ENCODE data around the gene PCDHGC3.

Gene PCDHGC3

GRCh38 chr5:141493500-141494422 lies 18.0 kb downstream of the PCDHGC3 start:
- H3K27me3 ChIP-seq = no peaks in the 10 kb centered on the region
- no peaks in the 10 kb centered on the region for H3K9me3 ChIP-seq (replicated peaks in 1 of 11)
- TF ChIP-seq Cebpa-rat (IDR thresholded peaks at IDR 0.05) = no peak
- peak overlapping the region in 10 of 11 experiments; percentile 81 to 97 (median 93); a peak in 20 of 22 replicates for H3K27ac ChIP-seq
- H4K20me1 ChIP-seq = peaks cover 0 to 25% (median 14%) of the 10 kb centered on the region in 11 experiments; a peak in 10 of 22 replicates
- peaks cover 76 to 99% (median 98%) of the 10 kb centered on the region in 10 experiments for H3K4me1 ChIP-seq
- H3K4me3 ChIP-seq = peak overlapping the region in 8 of 10 experiments; percentile 52 to 77 (median 60); a peak in 12 of 20 replicates
- H3K9ac ChIP-seq = peak overlapping the region; percentile 80 to 90 (median 86); a peak in 19 of 22 replicates
- H3K36me3 ChIP-seq = peaks cover 3 to 60% (median 43%) of the 10 kb centered on the region in 11 experiments; a peak in 19 of 22 replicates
- H3K4me2 ChIP-seq = peak overlapping the region; percentile 93 to 99 (median 97)

DNA sequence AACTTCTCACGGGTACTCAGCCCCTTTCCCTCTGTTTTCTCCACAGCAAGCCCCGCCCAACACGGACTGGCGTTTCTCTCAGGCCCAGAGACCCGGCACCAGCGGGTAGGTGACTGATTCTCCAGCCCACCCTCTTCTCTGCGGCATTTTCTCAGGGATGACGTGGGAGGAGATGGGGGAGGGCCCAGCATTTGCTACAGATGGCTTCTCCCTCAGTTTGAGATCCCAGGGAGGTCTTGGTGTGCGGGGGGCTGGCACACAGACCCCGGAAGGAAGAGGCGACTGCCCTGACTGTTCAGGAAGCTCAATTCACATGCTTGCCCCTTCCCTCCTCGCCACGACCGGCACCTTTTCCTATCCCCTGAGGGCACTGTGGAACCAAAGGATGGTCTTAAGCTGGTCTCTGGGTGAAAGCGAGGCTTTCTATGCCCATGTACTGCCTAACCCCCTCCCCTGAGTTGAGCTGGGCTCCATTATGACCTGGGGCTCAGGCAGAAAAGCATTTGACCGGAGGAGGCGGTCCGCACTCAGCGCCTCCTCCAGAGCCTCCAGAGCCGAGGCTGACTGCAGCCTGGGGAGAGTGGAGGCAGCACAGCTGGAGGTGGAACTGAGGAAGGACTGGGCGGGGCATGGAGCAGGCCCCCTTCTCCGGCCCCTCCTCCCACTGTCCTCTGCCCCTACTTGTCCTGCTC lies 19.1 kb downstream of the PCDHGC3 start:
- H3K4me2 ChIP-seq = peak overlapping the region; percentile 93 to 99 (median 97)

DNA sequence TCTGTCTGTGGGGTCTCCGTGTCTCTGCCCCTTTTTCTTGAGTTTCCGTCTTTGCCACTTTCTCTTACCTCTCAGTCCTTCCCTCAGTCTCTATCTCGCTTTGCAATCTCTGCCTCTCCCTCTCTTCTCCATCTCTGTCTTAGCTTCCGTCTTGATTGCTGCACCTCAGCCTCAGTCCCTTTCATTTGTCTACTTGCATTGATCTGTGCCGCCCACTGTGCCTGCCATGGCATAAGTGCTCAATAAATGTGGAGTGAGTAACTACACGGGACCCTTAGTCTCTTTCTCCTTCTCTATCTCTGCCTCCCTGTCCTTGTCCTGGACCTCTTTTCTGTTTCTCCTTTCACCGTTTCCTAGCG lies 19.7 kb downstream of the PCDHGC3 start:
- Histone ChIP-seq H3K36me3 (peaks cover 8 to 59% (median 38%) of the 10 kb centered on the region in 11 experiments; a peak in 18 of 22 replicates), H3K4me1 (peaks cover 60 to 91% (median 86%) of the 10 kb centered on the region in 10 experiments), H3K27me3 (no peaks in the 10 kb centered on the region), H3K4me3 (peak overlapping the region; percentile 42 to 77 (median 55)), H3K9me3 (replicated peaks in 1 of 11) (no peaks in the 10 kb centered on the region), H3K9ac (peak overlapping the region; percentile 73 to 90 (median 86); a peak in 21 of 22 replicates), H4K20me1 (peaks cover 0 to 11% (median under 1%) of the 10 kb centered on the region in 11 experiments; a peak in 8 of 22 replicates), H3K4me2 (peak overlapping the region; percentile 93 to 99 (median 97)), H3K27ac (peak overlapping the region; percentile 48 to 97 (median 92); a peak in 21 of 22 replicates)
- TF ChIP-seq Cebpa-rat (IDR thresholded peaks at IDR 0.05) = no peak

More for the DNA sequence above, 19.1 kb downstream of the PCDHGC3 start:
- Histone ChIP-seq H4K20me1 (peaks cover 0 to 16% (median 6%) of the 10 kb centered on the region in 11 experiments; a peak in 9 of 22 replicates), H3K27ac (peak overlapping the region; percentile 48 to 97 (median 92)), H3K4me1 (peaks cover 64 to 97% (median 91%) of the 10 kb centered on the region in 10 experiments), H3K27me3 (no peaks in the 10 kb centered on the region), H3K9me3 (replicated peaks in 1 of 11) (no peaks in the 10 kb centered on the region), H3K9ac (peak overlapping the region; percentile 73 to 90 (median 86)), H3K36me3 (peaks cover 7 to 60% (median 42%) of the 10 kb centered on the region in 11 experiments; a peak in 19 of 22 replicates), H3K4me3 (peak overlapping the region; percentile 42 to 77 (median 55))
- no peak for TF ChIP-seq Cebpa-rat (IDR thresholded peaks at IDR 0.05)

DNA sequence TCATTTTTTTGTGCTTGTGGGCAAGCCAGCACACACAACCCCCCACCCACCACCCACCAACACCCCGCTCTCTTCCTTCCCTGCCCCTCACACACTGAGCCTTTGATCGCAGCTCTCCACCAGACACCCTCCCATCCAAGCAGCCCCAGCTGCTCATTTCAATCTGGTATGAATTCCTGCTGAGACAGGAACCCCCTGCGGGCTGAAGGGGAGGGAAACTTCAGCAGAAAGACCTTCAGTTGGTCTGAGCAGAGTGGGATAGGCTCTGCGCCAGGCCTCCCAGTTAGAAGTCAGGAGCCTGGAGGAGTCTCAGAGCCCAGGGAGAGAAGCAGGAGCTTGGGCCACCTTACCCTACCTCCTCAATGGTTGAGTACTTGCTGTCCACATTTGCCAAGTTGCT lies 20.3 kb downstream of the PCDHGC3 start:
- peaks cover 0 to 5% (median 0%) of the 10 kb centered on the region in 11 experiments; a peak in 4 of 22 replicates for H4K20me1 ChIP-seq
- no peaks in the 10 kb centered on the region for H3K27me3 ChIP-seq
- peak overlapping the region; percentile 93 to 99 (median 97) for H3K4me2 ChIP-seq
- H3K4me3 ChIP-seq = peak overlapping the region in 9 of 10 experiments; percentile 46 to 77 (median 55); a peak in 18 of 20 replicates
- H3K9ac ChIP-seq = peak overlapping the region in 10 of 11 experiments; percentile 82 to 90 (median 86); a peak in 19 of 22 replicates
- H3K4me1 ChIP-seq = peaks cover 55 to 85% (median 79%) of the 10 kb centered on the region in 10 experiments
- H3K9me3 ChIP-seq (replicated peaks in 1 of 11) = no peaks in the 10 kb centered on the region
- H3K36me3 ChIP-seq = peaks cover 7 to 58% (median 34%) of the 10 kb centered on the region in 11 experiments; a peak in 18 of 22 replicates
- H3K27ac ChIP-seq = peak overlapping the region in 10 of 11 experiments; percentile 24 to 97 (median 93); a peak in 20 of 22 replicates
- TF ChIP-seq Cebpa-rat (IDR thresholded peaks at IDR 0.05) = no peak

GRCh38 chr5:141501761-141502160 lies 26.0 kb downstream of the PCDHGC3 start:
- Histone ChIP-seq H3K27me3 (no peaks in the 10 kb centered on the region), H3K9me3 (replicated peaks in 1 of 11) (no peaks in the 10 kb centered on the region), H3K27ac (peak overlapping the region in 8 of 11 experiments; percentile 12 to 100 (median 44); a peak in 13 of 22 replicates), H4K20me1 (no peaks in the 10 kb centered on the region), H3K36me3 (peaks cover 17 to 96% (median 71%) of the 10 kb centered on the region in 11 experiments; a peak in 19 of 22 replicates), H3K4me3 (no peak overlapping the region), H3K9ac (peak overlapping the region in 1 of 11 experiments; percentile 33; a peak in 2 of 22 replicates), H3K4me1 (peaks cover 41 to 83% (median 74%) of the 10 kb centered on the region in 10 experiments), H3K4me2 (0 out of 22 replicates have a peak overlapping the region, but pooled peaks of 2 of the 11 experiments have one; percentile 4 to 16)
- TF ChIP-seq Cebpa-rat (IDR thresholded peaks at IDR 0.05) = no peak

DNA sequence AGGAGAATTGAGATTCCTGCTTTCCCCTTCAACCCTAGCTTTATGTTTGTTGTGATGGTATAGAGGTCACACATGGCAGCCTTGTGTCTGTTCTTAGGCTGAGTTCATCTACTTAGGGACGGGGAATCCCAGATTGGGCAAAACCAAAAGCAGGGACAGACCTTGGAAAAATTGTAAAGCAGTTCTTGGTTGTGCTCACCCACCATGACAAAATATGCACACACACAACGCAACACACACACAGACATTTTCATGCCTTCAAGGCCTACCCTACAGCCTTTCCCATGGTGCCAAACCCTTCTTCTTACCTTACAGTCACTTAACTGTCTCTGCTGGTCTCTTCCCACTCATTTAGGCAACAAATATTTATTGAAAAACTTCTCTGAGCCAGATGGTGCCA lies 27.9 kb downstream of the PCDHGC3 start:
- Histone ChIP-seq H3K4me2 (peak overlapping the region; percentile 56 to 97 (median 94)), H3K27ac (peak overlapping the region in 9 of 11 experiments; percentile 25 to 100 (median 100); a peak in 17 of 22 replicates)

GRCh38 chr5:141504216-141504615 lies 28.4 kb downstream of the PCDHGC3 start:
- Histone ChIP-seq H3K27me3 (no peaks in the 10 kb centered on the region), H3K36me3 (peaks cover 10 to 77% (median 52%) of the 10 kb centered on the region in 11 experiments; a peak in 19 of 22 replicates), H3K9ac (peak overlapping the region in 7 of 11 experiments; percentile 19 to 99 (median 97); a peak in 10 of 22 replicates), H3K4me1 (peaks cover 61 to 81% (median 72%) of the 10 kb centered on the region in 10 experiments), H3K4me2 (peak overlapping the region; percentile 56 to 97 (median 94); a peak in 20 of 22 replicates), H3K4me3 (no peak overlapping the region), H3K27ac (peak overlapping the region in 9 of 11 experiments; percentile 25 to 100 (median 100); a peak in 17 of 22 replicates), H3K9me3 (replicated peaks in 1 of 11) (no peaks in the 10 kb centered on the region), H4K20me1 (no peaks in the 10 kb centered on the region)
- no peak for TF ChIP-seq Cebpa-rat (IDR thresholded peaks at IDR 0.05)

More for the DNA sequence above, 27.9 kb downstream of the PCDHGC3 start:
- no peaks in the 10 kb centered on the region for H3K9me3 ChIP-seq (replicated peaks in 1 of 11)
- peaks cover 10 to 81% (median 55%) of the 10 kb centered on the region in 11 experiments; a peak in 19 of 22 replicates for H3K36me3 ChIP-seq
- no peak for TF ChIP-seq Cebpa-rat (IDR thresholded peaks at IDR 0.05)
- no peaks in the 10 kb centered on the region for H3K27me3 ChIP-seq
- H3K9ac ChIP-seq = peak overlapping the region in 7 of 11 experiments; percentile 19 to 99 (median 97); a peak in 11 of 22 replicates
- peaks cover 61 to 84% (median 74%) of the 10 kb centered on the region in 10 experiments for H3K4me1 ChIP-seq
- no peaks in the 10 kb centered on the region for H4K20me1 ChIP-seq
- H3K4me3 ChIP-seq = no peak overlapping the region

Data from BLaER1 treated with 17β-estradiol and CSF1 and Interleukin-3, amounts not matched to agents 10 nM and 100 nM (cell line).